SK-N-SH treated with all-trans-retinoic acid at 6 μM for 48 hours (cell line): ENCODE results near the gene ANKRD44.

Experiments used
- ARNTL ChIP-seq: fragments of 450-650 bp; formaldehyde crosslinking; IDR thresholded peaks from 2 replicates; pipeline ENCODE4 v1.5.0; 2020; ENCODE audit warnings: low read depth, mild to moderate bottlenecking, moderate library complexity, borderline replicate concordance
- CREB5 ChIP-seq: fragments of 250-450 bp; sonication (Bioruptor Pico); IDR thresholded peaks from 2 replicates; pipeline ENCODE4 v1.5.1; 2020; ENCODE audit warnings: low read depth, mild to moderate bottlenecking, moderate library complexity
- CSDC2 ChIP-seq: fragments of 250-450 bp; sonication (Bioruptor Pico); IDR thresholded peaks from 2 replicates; pipeline ENCODE4 v1.5.0; 2020; ENCODE audit warnings: mild to moderate bottlenecking, moderate library complexity
- CSRNP3 ChIP-seq: fragments of 250-450 bp; sonication (Bioruptor Pico); IDR thresholded peaks from 2 replicates; pipeline ENCODE4 v1.5.1; 2021; ENCODE audit warnings: mild to moderate bottlenecking, moderate library complexity
- ESRRG ChIP-seq: fragments of 250-450 bp; sonication (Bioruptor Pico); IDR thresholded peaks from 2 replicates; pipeline ENCODE4 v1.6.1; 2021; ENCODE audit warnings: mild to moderate bottlenecking
- ISL1 ChIP-seq: fragments of 250-450 bp; sonication (Bioruptor Pico); IDR thresholded peaks from 2 replicates; pipeline ENCODE4 v2.1.2; 2022; ENCODE audit warnings: mild to moderate bottlenecking, moderate library complexity
- PATZ1 ChIP-seq: fragments of 250-450 bp; sonication (Bioruptor Pico); IDR thresholded peaks from 2 replicates; pipeline ENCODE4 v1.8.0; 2020; ENCODE audit warnings: mild to moderate bottlenecking, moderate library complexity, borderline replicate concordance
- POU6F1 ChIP-seq: fragments of 250-450 bp; sonication (Bioruptor Pico); IDR thresholded peaks from 2 replicates; pipeline ENCODE4 v1.8.0; 2021; ENCODE audit warnings: low read depth, mild to moderate bottlenecking, moderate library complexity, borderline replicate concordance
- PPARA ChIP-seq: fragments of 250-450 bp; sonication (Bioruptor Pico); IDR thresholded peaks from 2 replicates; pipeline ENCODE4 v1.5.0; 2020; ENCODE audit warnings: mild to moderate bottlenecking, borderline replicate concordance
- RARB ChIP-seq: fragments of 250-450 bp; sonication (Bioruptor Pico); IDR thresholded peaks from 2 replicates; pipeline ENCODE4 v1.8.0; 2021; ENCODE audit warnings: mild to moderate bottlenecking, moderate library complexity
- SNAI2 ChIP-seq: fragments of 250-450 bp; sonication (Bioruptor Pico); IDR thresholded peaks from 2 replicates; pipeline ENCODE4 v1.5.0; 2020; ENCODE audit warnings: mild to moderate bottlenecking, moderate library complexity
- TCF4 ChIP-seq: fragments of 250-450 bp; sonication (Bioruptor Pico); IDR thresholded peaks from 2 replicates; pipeline ENCODE4 v1.8.0; 2021; ENCODE audit warnings: mild to moderate bottlenecking, moderate library complexity, borderline replicate concordance
- ZFP30 ChIP-seq: fragments of 450-650 bp; formaldehyde crosslinking; IDR thresholded peaks from 2 replicates; pipeline ENCODE4 v1.5.0; 2022; ENCODE audit warnings: mild to moderate bottlenecking, moderate library complexity
- ZNF565 ChIP-seq: fragments of 450-650 bp; formaldehyde crosslinking; conservative IDR thresholded peaks from 2 replicates; pipeline ENCODE4 v1.5.0; 2020; ENCODE audit warnings: low read depth, mild to moderate bottlenecking, moderate library complexity

GRCh38 chr2:197254776-197255530, 55.6 kb downstream of the ANKRD44 start:
- no peak for TF ChIP-seq PATZ1 (CRISPR knock-in tag)
- no peak for TF ChIP-seq ARNTL (CRISPR knock-in tag)
- TF ChIP-seq ZNF565 (CRISPR knock-in tag) = no peak
- TF ChIP-seq TCF4 (CRISPR knock-in tag) = no peak
- TF ChIP-seq CSRNP3 (CRISPR knock-in tag) = no peak
- TF ChIP-seq ZFP30 (CRISPR knock-in tag) = no peak
- no peak for TF ChIP-seq RARB
- TF ChIP-seq ESRRG (CRISPR knock-in tag) = no peak
- TF ChIP-seq POU6F1 (CRISPR knock-in tag) = no peak
- no peak for TF ChIP-seq CSDC2 (CRISPR knock-in tag)
- no peak for TF ChIP-seq SNAI2
- TF ChIP-seq ISL1 (CRISPR knock-in tag) = no peak
- no peak for TF ChIP-seq CREB5 (CRISPR knock-in tag)
- no peak for TF ChIP-seq PPARA (CRISPR knock-in tag)
